WTC11 (cell line): ENCODE results near the gene PCSK2. TPM values are rescaled to one million over a fixed set of nuclear protein-coding genes. Genes with fewer than 3 reads are reported as not detected.

Source experiments
- ATAC-seq: fragments of 200-7000 bp; cut with Tn5 transposase; 2 replicates; pipeline ENCODE4 v1.10.0; 2021; ENCODE audit warnings: mild to moderate bottlenecking, moderate library complexity
- CTCF ChIA-PET: fragments of 300-600 bp; sonication (Branson Sonifier 250); formaldehyde crosslinking; loops from one replicate; lab custom pipeline; 2021; ENCODE audit warnings: antibody characterized with exemption; lab: Charles Lee
- POLR2A ChIA-PET: fragments of 350-600 bp; sonication (Branson Sonifier 250); formaldehyde crosslinking; loops from one replicate; lab custom pipeline; 2021; ENCODE audit warnings: antibody characterized with exemption; lab: Charles Lee
- DNase-seq: peaks from one replicate; pipeline ENCODE4 v3.0.0; 2021; ENCODE audit warnings: low spot score
- H3K27ac Mint-ChIP-seq: 2 replicates; pipeline ENCODE4 v1.8.0; 2021; ENCODE audit warnings: mixed read lengths
- H3K27me3 Mint-ChIP-seq: 2 replicates; pipeline ENCODE4 v1.8.0; 2021; ENCODE audit warnings: low read depth, mild to moderate bottlenecking, moderate library complexity, mixed read lengths
- H3K36me3 Mint-ChIP-seq: 2 replicates; pipeline ENCODE4 v1.8.0; 2021; ENCODE audit warnings: mixed read lengths
- H3K4me1 Mint-ChIP-seq: 2 replicates; pipeline ENCODE4 v1.8.0; 2022; ENCODE audit warnings: mixed read lengths
- H3K4me3 Mint-ChIP-seq: 2 replicates; pipeline ENCODE4 v1.8.0; 2021; ENCODE audit warnings: mild to moderate bottlenecking, moderate library complexity, mixed read lengths
- H3K9me3 Mint-ChIP-seq: 2 replicates; pipeline ENCODE4 v1.8.0; 2021; ENCODE audit warnings: mixed read lengths
- CREM ChIP-seq: sonication (generic); formaldehyde crosslinking; IDR thresholded peaks from 2 replicates; pipeline ENCODE4 v1.8.1; 2022; ENCODE audit warnings: mild to moderate bottlenecking, missing genetic modification reagents, moderate library complexity
- EMX1 ChIP-seq: fragments of 250-450 bp; sonication (Bioruptor Pico); IDR thresholded peaks from 2 replicates; pipeline ENCODE4 v1.8.0; 2021; ENCODE audit warnings: mild to moderate bottlenecking
- ETV6 ChIP-seq: sonication (generic); formaldehyde crosslinking; IDR thresholded peaks from 2 replicates; pipeline ENCODE4 v1.8.1; 2022; ENCODE audit warnings: mild to moderate bottlenecking, missing genetic modification reagents
- IRF2 ChIP-seq: sonication (generic); formaldehyde crosslinking; IDR thresholded peaks from 2 replicates; pipeline ENCODE4 v1.8.0; 2022; ENCODE audit warnings: low read depth, missing genetic modification reagents, borderline replicate concordance
- MXD4 ChIP-seq: fragments of 250-450 bp; sonication (Bioruptor Pico); IDR thresholded peaks from 2 replicates; pipeline ENCODE4 v1.8.0; 2021; ENCODE audit warnings: mild to moderate bottlenecking, moderate library complexity, borderline replicate concordance
- NFATC4 ChIP-seq: fragments of 250-450 bp; sonication (Bioruptor Pico); IDR thresholded peaks from 2 replicates; pipeline ENCODE4 v1.9.0; 2021; ENCODE audit warnings: mild to moderate bottlenecking
- NFE2L1 ChIP-seq: sonication (generic); formaldehyde crosslinking; IDR thresholded peaks from 2 replicates; pipeline ENCODE4 v1.8.1; 2023; ENCODE audit warnings: missing genetic modification reagents
- NFYB ChIP-seq: sonication (generic); formaldehyde crosslinking; conservative IDR thresholded peaks from 2 replicates; pipeline ENCODE4 v1.8.0; 2022; ENCODE audit warnings: low read depth, missing genetic modification reagents
- OVOL2 ChIP-seq: fragments of 250-450 bp; sonication (Bioruptor Pico); IDR thresholded peaks from 2 replicates; pipeline ENCODE4 v1.9.0; 2021; ENCODE audit warnings: mild to moderate bottlenecking, borderline replicate concordance
- TP53 ChIP-seq: sonication (generic); formaldehyde crosslinking; IDR thresholded peaks from 2 replicates; pipeline ENCODE4 v1.8.1; 2023; ENCODE audit warnings: mild to moderate bottlenecking, missing genetic modification reagents
- ZBTB21 ChIP-seq: sonication (generic); formaldehyde crosslinking; IDR thresholded peaks from 2 replicates; pipeline ENCODE4 v1.8.1; 2023; ENCODE audit warnings: mild to moderate bottlenecking, missing genetic modification reagents, borderline replicate concordance
- total RNA-seq: library from RNA; stranded (reverse); gene quantifications from 3 replicates; pipeline ENCODE4 v1.2.3, GENCODE V29; 2021
- TF ChIP-seq, protein P1 (sequence below): sonication (generic); formaldehyde crosslinking; IDR thresholded peaks from 2 replicates; pipeline ENCODE4 v1.8.1; 2023; ENCODE audit warnings: mild to moderate bottlenecking, moderate library complexity, missing genetic modification reagents
- TF ChIP-seq, protein P2 (sequence below): fragments of 250-450 bp; sonication (Bioruptor Pico); IDR thresholded peaks from 2 replicates; pipeline ENCODE4 v1.8.0; 2021; ENCODE audit warnings: mild to moderate bottlenecking
- TF ChIP-seq, protein P3 (sequence below): sonication (generic); formaldehyde crosslinking; IDR thresholded peaks from 2 replicates; pipeline ENCODE4 v1.8.1; 2022; ENCODE audit warnings: missing genetic modification reagents, borderline replicate concordance
- TF ChIP-seq, protein P4 (sequence below): sonication (generic); formaldehyde crosslinking; IDR thresholded peaks from 2 replicates; pipeline ENCODE4 v1.8.0; 2022; ENCODE audit warnings: mild to moderate bottlenecking, missing genetic modification reagents
- TF ChIP-seq, protein P5 (sequence below): sonication (generic); formaldehyde crosslinking; IDR thresholded peaks from 2 replicates; pipeline ENCODE4 v1.8.0; 2023; ENCODE audit warnings: mild to moderate bottlenecking, missing genetic modification reagents
- TF ChIP-seq, protein P6 (sequence below): fragments of 250-450 bp; sonication (Bioruptor Pico); IDR thresholded peaks from 2 replicates; pipeline ENCODE4 v2.1.2; 2022; ENCODE audit warnings: mild to moderate bottlenecking, moderate library complexity
- TF ChIP-seq, protein P7 (sequence below): sonication (generic); formaldehyde crosslinking; IDR thresholded peaks from 2 replicates; pipeline ENCODE4 v1.8.0; 2022; ENCODE audit warnings: mild to moderate bottlenecking, missing genetic modification reagents
- TF ChIP-seq, protein P8 (sequence below): sonication (generic); formaldehyde crosslinking; IDR thresholded peaks from 2 replicates; pipeline ENCODE4 v1.8.1; 2022; ENCODE audit warnings: mild to moderate bottlenecking, moderate library complexity, missing genetic modification reagents
- TF ChIP-seq, protein P9 (sequence below): sonication (generic); formaldehyde crosslinking; IDR thresholded peaks from 2 replicates; pipeline ENCODE4 v1.8.1; 2023; ENCODE audit warnings: mild to moderate bottlenecking, missing genetic modification reagents, moderate library complexity

PCSK2 gene
- total RNA-seq, 1 experiment from 2014 or later, result 0.74 TPM

DNA sequence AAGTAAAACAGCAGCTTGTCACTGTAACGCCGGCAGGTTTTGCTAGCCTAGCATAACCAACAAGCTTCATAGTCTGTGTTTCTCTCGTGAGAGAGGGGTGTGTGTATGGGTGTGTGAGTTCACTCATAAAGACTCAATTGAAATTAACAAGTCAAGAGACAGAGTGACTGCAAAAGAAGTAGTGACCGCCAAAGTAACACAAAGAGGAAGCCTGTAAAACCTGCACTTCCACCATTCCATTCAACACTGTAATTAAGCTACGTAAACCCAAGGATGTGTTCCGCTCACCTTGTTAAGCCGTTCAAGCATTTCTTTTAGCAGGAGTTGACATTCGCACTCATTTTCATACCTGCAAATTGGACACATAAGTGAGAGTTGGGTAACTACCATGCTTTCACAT, 297.7 kb downstream of the PCSK2 start (continued):
- TF ChIP-seq, protein P1, sequence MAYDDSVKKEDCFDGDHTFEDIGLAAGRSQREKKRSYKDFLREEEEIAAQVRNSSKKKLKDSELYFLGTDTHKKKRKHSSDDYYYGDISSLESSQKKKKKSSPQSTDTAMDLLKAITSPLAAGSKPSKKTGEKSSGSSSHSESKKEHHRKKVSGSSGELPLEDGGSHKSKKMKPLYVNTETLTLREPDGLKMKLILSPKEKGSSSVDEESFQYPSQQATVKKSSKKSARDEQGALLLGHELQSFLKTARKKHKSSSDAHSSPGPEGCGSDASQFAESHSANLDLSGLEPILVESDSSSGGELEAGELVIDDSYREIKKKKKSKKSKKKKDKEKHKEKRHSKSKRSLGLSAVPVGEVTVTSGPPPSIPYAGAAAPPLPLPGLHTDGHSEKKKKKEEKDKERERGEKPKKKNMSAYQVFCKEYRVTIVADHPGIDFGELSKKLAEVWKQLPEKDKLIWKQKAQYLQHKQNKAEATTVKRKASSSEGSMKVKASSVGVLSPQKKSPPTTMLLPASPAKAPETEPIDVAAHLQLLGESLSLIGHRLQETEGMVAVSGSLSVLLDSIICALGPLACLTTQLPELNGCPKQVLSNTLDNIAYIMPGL, result no peak
- no peak for TF ChIP-seq OVOL2 (CRISPR knock-in tag)
- no peak for TF ChIP-seq CREM (CRISPR knock-in tag)

DNA sequence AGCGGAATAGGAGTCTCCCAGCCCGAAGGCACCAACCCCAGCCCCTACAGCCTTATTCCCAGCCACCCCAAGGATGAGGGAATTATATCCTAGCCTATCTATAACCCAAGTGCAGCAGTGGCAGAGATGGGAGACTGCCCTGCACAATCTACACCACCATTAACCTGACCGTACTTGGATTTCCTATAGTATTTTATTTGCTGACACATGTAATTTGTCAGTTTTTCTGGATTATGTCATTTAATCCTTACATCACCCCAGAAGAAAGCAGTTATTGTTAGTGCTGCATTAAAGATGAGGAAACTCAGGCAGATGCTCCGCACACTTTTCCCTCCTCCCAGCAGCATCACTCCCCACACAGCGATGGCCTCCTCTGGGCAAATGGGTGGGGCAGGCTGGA, 298.3 kb downstream of the PCSK2 start:
- ATAC-seq, result no peak

DNA sequence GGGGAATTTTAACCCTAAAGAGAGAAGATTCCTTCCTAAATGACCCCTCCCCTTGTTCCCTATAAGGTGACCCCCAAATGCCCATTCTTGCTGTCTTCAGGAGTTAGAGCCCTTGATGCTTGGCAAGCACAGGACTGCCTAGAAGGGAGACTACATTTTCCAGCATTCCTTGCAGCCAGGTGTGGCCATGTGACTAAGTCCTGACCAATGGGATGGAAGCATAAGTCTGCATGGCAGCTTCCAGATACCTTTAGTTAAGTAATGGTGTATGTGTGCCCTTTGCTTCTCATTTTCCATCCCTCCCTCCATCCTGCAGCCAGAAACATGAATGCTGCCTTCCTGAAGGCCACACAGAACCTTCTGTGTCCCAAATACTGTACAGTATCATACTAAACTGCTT, 298.8 kb downstream of the PCSK2 start:
- Mint-ChIP-seq H3K27me3 (peaks cover 14% of the 10 kb centered on the region), H3K4me3 (no peak overlapping the region), H3K9me3 (peaks cover 8% of the 10 kb centered on the region; the same call in 1 of the 2 replicates), H3K4me1 (peaks cover 7% of the 10 kb centered on the region), H3K27ac (no peak overlapping the region), H3K36me3 (no peaks in the 10 kb centered on the region)
- POLR2A ChIA-PET, result interaction anchor here (0.5 to 0.8 kb wide), 2 partner anchors 85 to 465 kb away, joined by 3 read pairs; no protein-coding TSS in a partner anchor
- ATAC-seq (peak; percentile 93), DNase-seq (peak; percentile 36)
- CTCF ChIA-PET, result interaction anchor here (0.6 to 1.1 kb wide), 2 partner anchors 11 to 413 kb away, joined by 3 read pairs; no protein-coding TSS in a partner anchor
- TF ChIP-seq NFE2L1 (CRISPR knock-in tag) (no peak), MXD4 (CRISPR knock-in tag) (no peak), NFYB (CRISPR knock-in tag) (peak; percentile 50; the same call in 1 of the 2 replicates)
- TF ChIP-seq, protein P2, sequence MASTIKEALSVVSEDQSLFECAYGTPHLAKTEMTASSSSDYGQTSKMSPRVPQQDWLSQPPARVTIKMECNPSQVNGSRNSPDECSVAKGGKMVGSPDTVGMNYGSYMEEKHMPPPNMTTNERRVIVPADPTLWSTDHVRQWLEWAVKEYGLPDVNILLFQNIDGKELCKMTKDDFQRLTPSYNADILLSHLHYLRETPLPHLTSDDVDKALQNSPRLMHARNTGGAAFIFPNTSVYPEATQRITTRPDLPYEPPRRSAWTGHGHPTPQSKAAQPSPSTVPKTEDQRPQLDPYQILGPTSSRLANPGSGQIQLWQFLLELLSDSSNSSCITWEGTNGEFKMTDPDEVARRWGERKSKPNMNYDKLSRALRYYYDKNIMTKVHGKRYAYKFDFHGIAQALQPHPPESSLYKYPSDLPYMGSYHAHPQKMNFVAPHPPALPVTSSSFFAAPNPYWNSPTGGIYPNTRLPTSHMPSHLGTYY (CRISPR knock-in tag), result no peak
- TF ChIP-seq, protein P3, sequence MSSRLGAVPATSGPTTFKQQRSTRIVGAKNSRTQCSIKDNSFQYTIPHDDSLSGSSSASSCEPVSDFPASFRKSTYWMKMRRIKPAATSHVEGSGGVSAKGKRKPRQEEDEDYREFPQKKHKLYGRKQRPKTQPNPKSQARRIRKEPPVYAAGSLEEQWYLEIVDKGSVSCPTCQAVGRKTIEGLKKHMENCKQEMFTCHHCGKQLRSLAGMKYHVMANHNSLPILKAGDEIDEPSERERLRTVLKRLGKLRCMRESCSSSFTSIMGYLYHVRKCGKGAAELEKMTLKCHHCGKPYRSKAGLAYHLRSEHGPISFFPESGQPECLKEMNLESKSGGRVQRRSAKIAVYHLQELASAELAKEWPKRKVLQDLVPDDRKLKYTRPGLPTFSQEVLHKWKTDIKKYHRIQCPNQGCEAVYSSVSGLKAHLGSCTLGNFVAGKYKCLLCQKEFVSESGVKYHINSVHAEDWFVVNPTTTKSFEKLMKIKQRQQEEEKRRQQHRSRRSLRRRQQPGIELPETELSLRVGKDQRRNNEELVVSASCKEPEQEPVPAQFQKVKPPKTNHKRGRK, result no peak
- TF ChIP-seq, protein P4, sequence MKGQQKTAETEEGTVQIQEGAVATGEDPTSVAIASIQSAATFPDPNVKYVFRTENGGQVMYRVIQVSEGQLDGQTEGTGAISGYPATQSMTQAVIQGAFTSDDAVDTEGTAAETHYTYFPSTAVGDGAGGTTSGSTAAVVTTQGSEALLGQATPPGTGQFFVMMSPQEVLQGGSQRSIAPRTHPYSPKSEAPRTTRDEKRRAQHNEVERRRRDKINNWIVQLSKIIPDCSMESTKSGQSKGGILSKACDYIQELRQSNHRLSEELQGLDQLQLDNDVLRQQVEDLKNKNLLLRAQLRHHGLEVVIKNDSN (CRISPR knock-in tag), result peak; percentile 97

More for the DNA sequence above, 298.3 kb downstream of the PCSK2 start:
- H3K9me3 Mint-ChIP-seq, result peaks cover 8% of the 10 kb centered on the region; the same call in 1 of the 2 replicates
- no peaks in the 10 kb centered on the region for H3K36me3 Mint-ChIP-seq
- peaks cover 9% of the 10 kb centered on the region for H3K27me3 Mint-ChIP-seq
- H3K27ac Mint-ChIP-seq, result no peak overlapping the region
- ChIA-PET CTCF (interaction anchor here (1.1 kb wide), 1 partner anchor 12 kb away, joined by 3 read pairs; no protein-coding TSS in a partner anchor), POLR2A (interaction anchor here (0.8 kb wide), 1 partner anchor 85 kb away, joined by 3 read pairs; no protein-coding TSS in a partner anchor)
- TF ChIP-seq IRF2 (CRISPR knock-in tag), result no peak
- no peak for TF ChIP-seq ETV6 (CRISPR knock-in tag)
- TF ChIP-seq ZBTB21 (CRISPR knock-in tag), result no peak
- TF ChIP-seq, protein P5, sequence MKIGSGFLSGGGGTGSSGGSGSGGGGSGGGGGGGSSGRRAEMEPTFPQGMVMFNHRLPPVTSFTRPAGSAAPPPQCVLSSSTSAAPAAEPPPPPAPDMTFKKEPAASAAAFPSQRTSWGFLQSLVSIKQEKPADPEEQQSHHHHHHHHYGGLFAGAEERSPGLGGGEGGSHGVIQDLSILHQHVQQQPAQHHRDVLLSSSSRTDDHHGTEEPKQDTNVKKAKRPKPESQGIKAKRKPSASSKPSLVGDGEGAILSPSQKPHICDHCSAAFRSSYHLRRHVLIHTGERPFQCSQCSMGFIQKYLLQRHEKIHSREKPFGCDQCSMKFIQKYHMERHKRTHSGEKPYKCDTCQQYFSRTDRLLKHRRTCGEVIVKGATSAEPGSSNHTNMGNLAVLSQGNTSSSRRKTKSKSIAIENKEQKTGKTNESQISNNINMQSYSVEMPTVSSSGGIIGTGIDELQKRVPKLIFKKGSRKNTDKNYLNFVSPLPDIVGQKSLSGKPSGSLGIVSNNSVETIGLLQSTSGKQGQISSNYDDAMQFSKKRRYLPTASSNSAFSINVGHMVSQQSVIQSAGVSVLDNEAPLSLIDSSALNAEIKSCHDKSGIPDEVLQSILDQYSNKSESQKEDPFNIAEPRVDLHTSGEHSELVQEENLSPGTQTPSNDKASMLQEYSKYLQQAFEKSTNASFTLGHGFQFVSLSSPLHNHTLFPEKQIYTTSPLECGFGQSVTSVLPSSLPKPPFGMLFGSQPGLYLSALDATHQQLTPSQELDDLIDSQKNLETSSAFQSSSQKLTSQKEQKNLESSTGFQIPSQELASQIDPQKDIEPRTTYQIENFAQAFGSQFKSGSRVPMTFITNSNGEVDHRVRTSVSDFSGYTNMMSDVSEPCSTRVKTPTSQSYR, result no peak
- TF ChIP-seq NFE2L1 (CRISPR knock-in tag), result no peak
- TF ChIP-seq NFATC4 (CRISPR knock-in tag), result no peak
- TF ChIP-seq, protein P6, sequence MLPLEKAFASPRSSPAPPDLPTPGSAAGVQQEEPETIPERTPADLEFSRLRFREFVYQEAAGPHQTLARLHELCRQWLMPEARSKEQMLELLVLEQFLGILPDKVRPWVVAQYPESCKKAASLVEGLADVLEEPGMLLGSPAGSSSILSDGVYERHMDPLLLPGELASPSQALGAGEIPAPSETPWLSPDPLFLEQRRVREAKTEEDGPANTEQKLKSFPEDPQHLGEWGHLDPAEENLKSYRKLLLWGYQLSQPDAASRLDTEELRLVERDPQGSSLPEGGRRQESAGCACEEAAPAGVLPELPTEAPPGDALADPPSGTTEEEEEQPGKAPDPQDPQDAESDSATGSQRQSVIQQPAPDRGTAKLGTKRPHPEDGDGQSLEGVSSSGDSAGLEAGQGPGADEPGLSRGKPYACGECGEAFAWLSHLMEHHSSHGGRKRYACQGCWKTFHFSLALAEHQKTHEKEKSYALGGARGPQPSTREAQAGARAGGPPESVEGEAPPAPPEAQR (CRISPR knock-in tag), result no peak
- TF ChIP-seq, protein P7, sequence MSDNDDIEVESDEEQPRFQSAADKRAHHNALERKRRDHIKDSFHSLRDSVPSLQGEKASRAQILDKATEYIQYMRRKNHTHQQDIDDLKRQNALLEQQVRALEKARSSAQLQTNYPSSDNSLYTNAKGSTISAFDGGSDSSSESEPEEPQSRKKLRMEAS (CRISPR knock-in tag), result no peak
- TF ChIP-seq TP53, result no peak
- no peak for TF ChIP-seq EMX1 (CRISPR knock-in tag)
- TF ChIP-seq, protein P8, sequence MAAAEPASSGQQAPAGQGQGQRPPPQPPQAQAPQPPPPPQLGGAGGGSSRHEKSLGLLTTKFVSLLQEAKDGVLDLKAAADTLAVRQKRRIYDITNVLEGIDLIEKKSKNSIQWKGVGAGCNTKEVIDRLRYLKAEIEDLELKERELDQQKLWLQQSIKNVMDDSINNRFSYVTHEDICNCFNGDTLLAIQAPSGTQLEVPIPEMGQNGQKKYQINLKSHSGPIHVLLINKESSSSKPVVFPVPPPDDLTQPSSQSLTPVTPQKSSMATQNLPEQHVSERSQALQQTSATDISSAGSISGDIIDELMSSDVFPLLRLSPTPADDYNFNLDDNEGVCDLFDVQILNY (CRISPR knock-in tag), result no peak
- TF ChIP-seq, protein P9, sequence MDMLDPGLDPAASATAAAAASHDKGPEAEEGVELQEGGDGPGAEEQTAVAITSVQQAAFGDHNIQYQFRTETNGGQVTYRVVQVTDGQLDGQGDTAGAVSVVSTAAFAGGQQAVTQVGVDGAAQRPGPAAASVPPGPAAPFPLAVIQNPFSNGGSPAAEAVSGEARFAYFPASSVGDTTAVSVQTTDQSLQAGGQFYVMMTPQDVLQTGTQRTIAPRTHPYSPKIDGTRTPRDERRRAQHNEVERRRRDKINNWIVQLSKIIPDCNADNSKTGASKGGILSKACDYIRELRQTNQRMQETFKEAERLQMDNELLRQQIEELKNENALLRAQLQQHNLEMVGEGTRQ (CRISPR knock-in tag), result no peak
- H3K4me1 Mint-ChIP-seq, result peaks cover 6% of the 10 kb centered on the region
- H3K4me3 Mint-ChIP-seq, result no peak overlapping the region
- no peak for DNase-seq
